A673 (cell line): ENCODE results near the gene KBTBD13.

Experiments used
- EZH2 ChIP-seq: fragments of 200-600 bp; sonication (generic); IDR thresholded peaks from 2 replicates; pipeline ENCODE4 v1.6.1; 2017; ENCODE audit warnings: borderline replicate concordance, low read depth, mild to moderate bottlenecking, mixed read lengths, antibody characterized with exemption, low read length; ENCODE audit not compliant: poor library complexity, severe bottlenecking
- TF ChIP-seq, protein P1 (sequence below): fragments of 300-800, 200-600 bp; sonication (generic); conservative IDR thresholded peaks from 2 replicates; pipeline ENCODE4 v1.5.1; 2017; ENCODE audit warnings: low read depth, mild to moderate bottlenecking, antibody characterized with exemption, low read length, moderate library complexity, mixed read lengths

DNA sequence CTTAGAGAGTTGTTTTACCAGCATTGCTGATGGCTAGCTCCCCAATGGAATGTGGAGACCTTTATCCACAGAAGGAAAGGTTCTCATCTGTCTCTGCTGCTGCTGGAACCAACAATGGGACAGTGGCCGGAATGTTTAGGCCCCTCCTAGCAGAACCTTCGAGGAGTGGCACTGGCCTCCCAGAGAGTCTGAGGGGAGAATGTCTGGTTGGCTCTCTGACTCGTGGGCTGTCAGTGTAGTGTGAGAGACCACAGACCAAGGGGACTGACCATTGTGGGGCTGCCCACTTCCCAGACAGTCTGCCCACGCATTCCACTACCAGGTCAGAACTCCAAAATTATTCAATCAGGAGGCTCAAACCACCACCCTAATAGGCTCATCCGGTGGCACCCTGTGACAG is 13.8 kb upstream of the KBTBD13 start:
- TF ChIP-seq, protein P1, sequence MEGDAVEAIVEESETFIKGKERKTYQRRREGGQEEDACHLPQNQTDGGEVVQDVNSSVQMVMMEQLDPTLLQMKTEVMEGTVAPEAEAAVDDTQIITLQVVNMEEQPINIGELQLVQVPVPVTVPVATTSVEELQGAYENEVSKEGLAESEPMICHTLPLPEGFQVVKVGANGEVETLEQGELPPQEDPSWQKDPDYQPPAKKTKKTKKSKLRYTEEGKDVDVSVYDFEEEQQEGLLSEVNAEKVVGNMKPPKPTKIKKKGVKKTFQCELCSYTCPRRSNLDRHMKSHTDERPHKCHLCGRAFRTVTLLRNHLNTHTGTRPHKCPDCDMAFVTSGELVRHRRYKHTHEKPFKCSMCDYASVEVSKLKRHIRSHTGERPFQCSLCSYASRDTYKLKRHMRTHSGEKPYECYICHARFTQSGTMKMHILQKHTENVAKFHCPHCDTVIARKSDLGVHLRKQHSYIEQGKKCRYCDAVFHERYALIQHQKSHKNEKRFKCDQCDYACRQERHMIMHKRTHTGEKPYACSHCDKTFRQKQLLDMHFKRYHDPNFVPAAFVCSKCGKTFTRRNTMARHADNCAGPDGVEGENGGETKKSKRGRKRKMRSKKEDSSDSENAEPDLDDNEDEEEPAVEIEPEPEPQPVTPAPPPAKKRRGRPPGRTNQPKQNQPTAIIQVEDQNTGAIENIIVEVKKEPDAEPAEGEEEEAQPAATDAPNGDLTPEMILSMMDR = no peak
- no peak for TF ChIP-seq EZH2
